CD14-positive monocyte (primary cell): ENCODE measurements around the gene WDSUB1. TPM values are rescaled to one million over a fixed set of nuclear protein-coding genes. Genes with fewer than 3 reads are reported as not detected.

ENCODE experiments used
- DNase-seq, 3 donors: peaks; one replicate each; pipeline ENCODE4 v3.0.0-alpha.2; 2011 to 2022
- H2AFZ ChIP-seq: 2 replicates; pipeline ENCODE4 v1.6.0; 2012; ENCODE audit warnings: mild to moderate bottlenecking, low read depth, low read length, inconsistent platforms; ENCODE audit not compliant: insufficient read depth, poor library complexity, severe bottlenecking
- H3K27ac ChIP-seq, 2 donors: 1 replicate in 1 of 2; 2 replicates in 1 of 2; pipeline ENCODE4 v1.5.1; 2012 to 2013; ENCODE audit warnings: low read length in 2 of 2, control low read depth in 1 of 2, inconsistent platforms in 1 of 2, low read depth in 1 of 2, mild to moderate bottlenecking in 1 of 2
- H3K27me3 ChIP-seq, 2 donors: one replicate each; pipeline versions ENCODE4 v1.6.0 to v1.6.1; 2011 to 2013; ENCODE audit warnings: low read length in 2 of 2; ENCODE audit not compliant: control insufficient read depth in 2 of 2, insufficient read depth in 2 of 2
- H3K36me3 ChIP-seq, 2 donors: replicated peaks in 1 of 2; 1 replicate in 1 of 2; 2 replicates in 1 of 2; pipeline versions ENCODE4 v1.5.1 to v1.6.1; 2012 to 2013; ENCODE audit warnings: low read length in 2 of 2, control low read depth in 1 of 2, inconsistent platforms in 1 of 2, mild to moderate bottlenecking in 1 of 2; ENCODE audit not compliant: insufficient read depth in 2 of 2, control insufficient read depth in 1 of 2
- H3K4me1 ChIP-seq, 2 donors: 1 replicate in 1 of 2; 2 replicates in 1 of 2; pipeline versions ENCODE4 v1.5.1 to v1.6.1; 2012 to 2013; ENCODE audit warnings: low read length in 2 of 2, control low read depth in 1 of 2, inconsistent platforms in 1 of 2, mild to moderate bottlenecking in 1 of 2, moderate library complexity in 1 of 2; ENCODE audit not compliant: insufficient read depth in 2 of 2, control insufficient read depth in 1 of 2
- H3K4me2 ChIP-seq: replicated peaks from 2 replicates; pipeline ENCODE3; 2012; ENCODE audit warnings: low read length, moderate library complexity, mild to moderate bottlenecking; ENCODE audit not compliant: poor library complexity, severe bottlenecking; ENCODE audit errors: extremely low read depth
- H3K4me3 ChIP-seq, 3 experiments: fragments of 200-600 bp in 1 of 3; sonication (generic) in 1 of 3; replicated peaks in 1 of 3; 1 replicate in 2 of 3; 2 replicates in 1 of 3; pipeline ENCODE4 v1.5.1; 2011 to 2013; ENCODE audit warnings: low read length in 3 of 3, mild to moderate bottlenecking in 3 of 3, control low read depth in 2 of 3, low read depth in 2 of 3, inconsistent platforms in 1 of 3, moderate library complexity in 1 of 3
- H3K79me2 ChIP-seq: 2 replicates; pipeline ENCODE4 v1.6.0; 2012; ENCODE audit warnings: mild to moderate bottlenecking, control low read depth, inconsistent platforms, low read length, moderate library complexity; ENCODE audit not compliant: insufficient read depth
- H3K9ac ChIP-seq: 2 replicates; pipeline ENCODE4 v1.6.0; 2017; ENCODE audit warnings: low read length, mild to moderate bottlenecking; ENCODE audit not compliant: insufficient read depth, poor library complexity, severe bottlenecking
- H3K9me3 ChIP-seq, 2 donors: replicated peaks in 1 of 2; 1 replicate in 1 of 2; 2 replicates in 1 of 2; pipeline versions ENCODE4 v1.5.1 to v1.6.1; 2012 to 2013; ENCODE audit warnings: low read length in 2 of 2, control low read depth in 1 of 2; ENCODE audit not compliant: control insufficient read depth in 1 of 2, insufficient read depth in 1 of 2
- H4K20me1 ChIP-seq: 2 replicates; pipeline ENCODE4 v1.6.0; 2012; ENCODE audit warnings: mild to moderate bottlenecking, low read length, control low read depth, moderate library complexity; ENCODE audit not compliant: insufficient read depth
- H3K27ac Mint-ChIP-seq, 7 donors: one replicate each; pipeline ENCODE4 v1.8.0; 2020; ENCODE audit warnings: mild to moderate bottlenecking in 7 of 7, mixed read lengths in 7 of 7, moderate library complexity in 6 of 7, inconsistent platforms in 2 of 7
- H3K27me3 Mint-ChIP-seq, 3 donors: one replicate each; pipeline ENCODE4 v1.8.0; 2021 to 2022; ENCODE audit warnings: low read depth in 3 of 3, mild to moderate bottlenecking in 3 of 3, mixed read lengths in 3 of 3, moderate library complexity in 3 of 3, inconsistent platforms in 1 of 3
- H3K36me3 Mint-ChIP-seq, 2 donors: one replicate each; pipeline ENCODE4 v1.8.0; 2020; ENCODE audit warnings: mixed read lengths in 2 of 2, inconsistent platforms in 1 of 2, mild to moderate bottlenecking in 1 of 2
- H3K4me1 Mint-ChIP-seq: one replicate; pipeline ENCODE4 v1.8.0; 2020; ENCODE audit warnings: mild to moderate bottlenecking, mixed read lengths
- H3K4me3 Mint-ChIP-seq, 2 donors: one replicate each; pipeline ENCODE4 v1.8.0; 2020; ENCODE audit warnings: mild to moderate bottlenecking in 2 of 2, mixed read lengths in 2 of 2, moderate library complexity in 1 of 2
- H3K9me3 Mint-ChIP-seq, 7 donors: one replicate each; pipeline ENCODE4 v1.8.0; 2020 to 2022; ENCODE audit warnings: mixed read lengths in 7 of 7, mild to moderate bottlenecking in 6 of 7, moderate library complexity in 6 of 7, inconsistent platforms in 2 of 7
- WGBS: methylation state at CpG from one replicate; pipeline ENCODE4 v1.1.5; 2013; ENCODE audit warnings: missing lambda C conversion rate; ENCODE audit not compliant: insufficient coverage; 5-methylcytosine and 5-hydroxymethylcytosine counted together
- intact Hi-C, 2 donors: fragments of 100-400 bp; cut with micrococcal nuclease; formaldehyde crosslinking; loops; one replicate each; pipeline versions ENCODE4 v1.15.0 to v1.15.1; 2023
- polyA plus RNA-seq, 3 donors: library from polyadenylated mRNA; depleted of rRNA in 1 of 3; unstranded in 2 of 3; stranded (reverse) in 1 of 3; fragments of 300-500 nt in 2 of 3; fragments of >200 nt in 1 of 3; fragmentation: Illumina TruSeq in 2 of 3; gene quantifications; 1 replicate in 2 of 3; 2 replicates in 1 of 3; pipeline ENCODE4 v1.2.3, GENCODE V29; 2012 to 2021
- TF ChIP-seq, protein P1 (sequence below): fragments of 200-600 bp; IDR thresholded peaks from one replicate; pipeline ENCODE4 v1.8.0; 2022; ENCODE audit warnings: antibody characterized with exemption, mild to moderate bottlenecking

The WDSUB1 gene
- polyA plus RNA-seq, 3 donors = 9.4 to 17.8 (median 10.1) TPM

DNA sequence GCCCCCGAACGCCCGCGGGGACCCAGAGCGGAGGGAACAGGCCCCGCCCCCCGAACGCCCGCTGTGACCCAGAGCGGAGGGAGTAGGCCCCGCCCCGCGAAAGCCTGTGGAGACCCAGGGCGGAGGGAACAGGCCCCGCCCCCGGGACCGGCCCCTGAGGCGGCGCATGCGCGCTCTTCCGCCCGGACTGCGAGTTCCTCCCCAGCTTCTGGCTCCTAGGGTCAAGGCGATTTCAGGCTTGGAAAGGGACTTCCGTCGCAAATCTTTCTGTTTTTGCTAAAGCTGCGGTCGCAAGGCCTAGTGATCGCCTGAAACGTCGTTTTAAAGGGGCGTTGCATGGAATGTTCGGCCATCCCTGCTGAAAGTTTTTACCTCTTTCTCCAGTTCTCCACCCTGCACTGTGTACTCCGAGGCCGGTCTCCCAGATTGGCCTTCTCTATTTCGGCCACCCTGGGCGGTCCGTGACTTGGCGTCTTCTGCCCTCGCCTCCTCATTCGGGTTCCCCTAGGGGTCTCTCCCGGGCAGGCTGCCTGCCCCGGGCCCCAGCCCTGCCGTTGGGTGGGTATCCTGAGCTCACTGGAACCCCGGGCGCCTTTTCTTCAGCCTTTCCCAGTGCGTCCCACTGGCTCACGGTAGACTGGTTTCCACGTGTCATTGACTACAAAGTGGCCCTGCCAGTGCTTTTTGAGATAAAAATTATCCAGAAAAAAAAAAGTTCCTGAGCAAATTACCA, 372 bp upstream of the WDSUB1 start:
- Histone ChIP-seq H3K4me2 (peak overlapping the region; percentile 78), H3K36me3 (peaks cover 5 to 11% of the 10 kb centered on the region in 2 donors), H3K27ac (peak overlapping the region; percentile 91 to 92), H3K9me3 (no peaks in the 10 kb centered on the region), H3K27me3 (no peaks in the 10 kb centered on the region), H2AFZ (peak overlapping the region; percentile 98), H4K20me1 (no peaks in the 10 kb centered on the region), H3K9ac (peak overlapping the region; percentile 92), H3K4me1 (peaks cover 23 to 37% of the 10 kb centered on the region in 2 donors), H3K79me2 (peaks cover 40% of the 10 kb centered on the region), H3K4me3 (peak overlapping the region; percentile 70 to 94 (median 91))
- Mint-ChIP-seq H3K4me1 (peaks cover 34% of the 10 kb centered on the region), H3K4me3 (peak overlapping the region; percentile 89 to 94), H3K27ac (peak overlapping the region; percentile 92 to 97 (median 96)), H3K9me3 (peaks cover 0 to 2% (median 0%) of the 10 kb centered on the region in 7 donors), H3K27me3 (peaks cover 0 to 2% (median 0%) of the 10 kb centered on the region in 3 donors), H3K36me3 (peaks cover 3 to 9% of the 10 kb centered on the region in 2 donors)
- WGBS = under 1% methylated on average over 47 of the region's 50 CpGs
- peak; percentile 95 to 99 (median 97) for DNase-seq
- intact Hi-C loops = loop anchor here in 1 of 2 donors (5.0 kb wide), 1 partner anchor 40 kb away; no protein-coding TSS in a partner anchor
- TF ChIP-seq, protein P1, sequence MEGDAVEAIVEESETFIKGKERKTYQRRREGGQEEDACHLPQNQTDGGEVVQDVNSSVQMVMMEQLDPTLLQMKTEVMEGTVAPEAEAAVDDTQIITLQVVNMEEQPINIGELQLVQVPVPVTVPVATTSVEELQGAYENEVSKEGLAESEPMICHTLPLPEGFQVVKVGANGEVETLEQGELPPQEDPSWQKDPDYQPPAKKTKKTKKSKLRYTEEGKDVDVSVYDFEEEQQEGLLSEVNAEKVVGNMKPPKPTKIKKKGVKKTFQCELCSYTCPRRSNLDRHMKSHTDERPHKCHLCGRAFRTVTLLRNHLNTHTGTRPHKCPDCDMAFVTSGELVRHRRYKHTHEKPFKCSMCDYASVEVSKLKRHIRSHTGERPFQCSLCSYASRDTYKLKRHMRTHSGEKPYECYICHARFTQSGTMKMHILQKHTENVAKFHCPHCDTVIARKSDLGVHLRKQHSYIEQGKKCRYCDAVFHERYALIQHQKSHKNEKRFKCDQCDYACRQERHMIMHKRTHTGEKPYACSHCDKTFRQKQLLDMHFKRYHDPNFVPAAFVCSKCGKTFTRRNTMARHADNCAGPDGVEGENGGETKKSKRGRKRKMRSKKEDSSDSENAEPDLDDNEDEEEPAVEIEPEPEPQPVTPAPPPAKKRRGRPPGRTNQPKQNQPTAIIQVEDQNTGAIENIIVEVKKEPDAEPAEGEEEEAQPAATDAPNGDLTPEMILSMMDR = no peak

DNA sequence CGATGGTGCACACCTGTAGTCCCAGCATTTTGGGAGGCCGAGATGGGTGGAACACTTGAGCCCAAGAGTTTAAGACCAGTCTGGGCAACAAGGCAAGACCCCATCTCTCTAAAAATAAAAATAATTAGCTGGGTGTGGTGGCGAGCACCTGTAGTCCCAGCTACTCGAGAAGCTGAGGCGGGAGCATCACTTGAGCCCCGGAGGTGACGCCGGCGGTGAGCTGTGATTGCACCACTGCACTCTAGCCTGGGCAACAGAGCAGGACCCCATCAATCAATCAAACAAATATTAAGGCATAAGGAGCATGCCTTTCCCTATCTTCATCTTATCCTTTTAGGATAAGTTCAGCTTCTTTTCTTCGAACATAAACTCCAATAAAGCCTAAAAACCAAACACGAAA, 1.1 kb downstream of the WDSUB1 start:
- no peak for DNase-seq
- Histone ChIP-seq H3K36me3 (peaks cover 7 to 25% of the 10 kb centered on the region in 2 donors), H3K4me3 (peak overlapping the region in 2 of 3 experiments; percentile 91 to 94), H4K20me1 (no peaks in the 10 kb centered on the region), H3K79me2 (peaks cover 47% of the 10 kb centered on the region), H3K27ac (peak overlapping the region in 1 of 2 donors; percentile 92), H2AFZ (peak overlapping the region; percentile 98), H3K4me1 (peaks cover 17 to 30% of the 10 kb centered on the region in 2 donors), H3K9ac (peak overlapping the region; percentile 92), H3K9me3 (no peaks in the 10 kb centered on the region), H3K4me2 (peak overlapping the region; percentile 78), H3K27me3 (no peaks in the 10 kb centered on the region)
- TF ChIP-seq, protein P1 = no peak
- Mint-ChIP-seq H3K36me3 (peaks cover 10 to 19% of the 10 kb centered on the region in 2 donors), H3K27ac (peak overlapping the region in 4 of 7 donors; percentile 74 to 93 (median 86)), H3K4me3 (peak overlapping the region; percentile 89 to 94), H3K9me3 (peaks cover 0 to 2% (median 0%) of the 10 kb centered on the region in 7 donors), H3K27me3 (peaks cover 0 to 2% (median 0%) of the 10 kb centered on the region in 3 donors), H3K4me1 (peaks cover 29% of the 10 kb centered on the region)
- WGBS = 91% methylated on average over 9 of the region's 11 CpGs
- intact Hi-C loops = loop anchor here in 1 of 2 donors (5.0 kb wide), 1 partner anchor 38 kb away; no protein-coding TSS in a partner anchor
